HCT116 (cell line): ENCODE data around the gene PIK3R6. TPM values are rescaled to one million over a fixed set of nuclear protein-coding genes. Genes with fewer than 3 reads are reported as not detected.

ENCODE experiments used
- ATAC-seq: fragments of 200-7000 bp; cut with Tn5 transposase; 2 replicates; pipeline ENCODE4 v1.9.1; 2020; ENCODE audit warnings: mild to moderate bottlenecking, moderate library complexity
- BruUV-seq: library from RNA; stranded (reverse); fragments of 400-500 nt; replicated peaks from 2 replicates; lab custom pipeline; 2021; lab: Mats Ljungman, UMichigan
- CTCF ChIA-PET: fragments of 300-600 bp; sonication (Branson Sonifier 250); formaldehyde crosslinking; loops from one replicate; lab custom pipeline; 2021; ENCODE audit warnings: antibody characterized with exemption; lab: Charles Lee
- POLR2A ChIA-PET: fragments of 300-600, 350-600 bp; sonication (Branson Sonifier 250); formaldehyde crosslinking; loops from one replicate; lab custom pipeline; 2021; ENCODE audit warnings: antibody characterized with exemption; lab: Charles Lee
- RAD21 ChIA-PET, 2 experiments: fragments of 300-600 bp; sonication (Branson Sonifier 250); formaldehyde crosslinking; loops; one replicate each; lab custom pipeline; 2023; ENCODE audit warnings: low total read pairs in 2 of 2; ENCODE audit not compliant: uncharacterized antibody in 2 of 2, unreplicated experiment in 2 of 2, low non-redundant PET in 1 of 2; lab: Charles Lee
- DNase-seq: peaks from one replicate; pipeline ENCODE4 v3.0.0-alpha.2; 2010; ENCODE audit warnings: low read depth, low spot score
- H2AFZ ChIP-seq: fragments of 200-600 bp; shearing (Covaris generic), sonication (generic); 2 replicates; pipeline ENCODE4 v1.6.1; 2017; ENCODE audit warnings: low read depth, mixed run types, mixed read lengths, antibody characterized with exemption, low read length; ENCODE audit not compliant: poor library complexity, severe bottlenecking
- H3K27ac ChIP-seq: 2 replicates; pipeline ENCODE4 v1.5.1; 2012; ENCODE audit warnings: low read depth, low read length
- H3K27me3 ChIP-seq: fragments of 200-600 bp; sonication (generic); 2 replicates; pipeline ENCODE4 v1.6.1; 2016; ENCODE audit warnings: mixed run types, low read length, mixed read lengths; ENCODE audit not compliant: insufficient read depth
- H3K36me3 ChIP-seq, 2 experiments: fragments of 200-500 bp in 1 of 2; fragments of 200-600 bp in 1 of 2; sonication (Bioruptor generic) in 1 of 2; sonication (generic) in 1 of 2; 2 replicates each; pipeline versions ENCODE4 v1.5.1 to v1.6.1; 2014 to 2016; ENCODE audit warnings: low read length in 2 of 2, inconsistent platforms in 1 of 2, mixed read lengths in 1 of 2, mixed run types in 1 of 2; ENCODE audit not compliant: insufficient read depth in 2 of 2, control insufficient read depth in 1 of 2
- H3K4me1 ChIP-seq, 2 experiments: fragments of 200-600 bp in 1 of 2; sonication (generic) in 1 of 2; 2 replicates each; pipeline versions ENCODE4 v1.5.1 to v1.6.1; 2012 to 2017; ENCODE audit warnings: low read length in 2 of 2, inconsistent platforms in 1 of 2, mild to moderate bottlenecking in 1 of 2, mixed read lengths in 1 of 2, mixed run types in 1 of 2, moderate library complexity in 1 of 2; ENCODE audit not compliant: insufficient read depth in 2 of 2, control insufficient read depth in 1 of 2
- H3K4me2 ChIP-seq: fragments of 200-600 bp; sonication (generic); 2 replicates; pipeline ENCODE4 v1.6.1; 2017; ENCODE audit warnings: mixed run types, low read length, mixed read lengths
- H3K4me3 ChIP-seq, 2 experiments: fragments of 200-600 bp in 1 of 2; sonication (generic) in 1 of 2; replicated peaks in 1 of 2; 2 replicates each; pipeline ENCODE4 v1.5.1; 2011 to 2016; ENCODE audit warnings: low read length in 2 of 2, control low read depth in 1 of 2, low read depth in 1 of 2, mild to moderate bottlenecking in 1 of 2, mixed read lengths in 1 of 2, mixed run types in 1 of 2
- H3K79me2 ChIP-seq: fragments of 200-600 bp; sonication (generic); 2 replicates; pipeline ENCODE4 v1.6.1; 2017; ENCODE audit warnings: mild to moderate bottlenecking, mixed run types, low read length, moderate library complexity, mixed read lengths; ENCODE audit not compliant: insufficient read depth
- H3K9ac ChIP-seq: fragments of 200-600 bp; sonication (generic); 2 replicates; pipeline ENCODE4 v1.6.1; 2016; ENCODE audit warnings: low read length, mixed read lengths
- H3K9me2 ChIP-seq: fragments of 200-600 bp; sonication (generic), shearing (Covaris generic); 2 replicates; pipeline ENCODE4 v1.6.1; 2017; ENCODE audit warnings: mixed run types, mild to moderate bottlenecking, moderate library complexity; ENCODE audit not compliant: insufficient read depth
- H3K9me3 ChIP-seq, 2 experiments: fragments of 200-500 bp in 1 of 2; fragments of 200-600 bp in 1 of 2; sonication (Bioruptor generic) in 1 of 2; sonication (generic) in 1 of 2; 2 replicates each; pipeline ENCODE4 v1.6.1; 2014 to 2017; ENCODE audit warnings: low read length in 2 of 2, mixed read lengths in 2 of 2, inconsistent platforms in 1 of 2, low read depth in 1 of 2, mild to moderate bottlenecking in 1 of 2, mixed run types in 1 of 2, moderate library complexity in 1 of 2; ENCODE audit not compliant: control insufficient read depth in 1 of 2, insufficient read depth in 1 of 2
- H4K20me1 ChIP-seq: fragments of 200-600 bp; sonication (generic), shearing (Covaris generic); 2 replicates; pipeline ENCODE4 v1.6.1; 2017; ENCODE audit warnings: mixed run types, mild to moderate bottlenecking, moderate library complexity; ENCODE audit not compliant: insufficient read depth
- CBX3 ChIP-seq: IDR thresholded peaks from 2 replicates; pipeline ENCODE4 v1.6.1; 2012; ENCODE audit warnings: low read depth
- CTCF ChIP-seq, 3 experiments: fragments of 200-600 bp in 1 of 3; sonication (generic) in 1 of 3; IDR thresholded peaks in 2 of 3; conservative IDR thresholded peaks in 1 of 3; 2 replicates each; pipeline ENCODE4 v1.5.1; 2012 to 2017; ENCODE audit warnings: low read depth in 2 of 3, low read length in 2 of 3, antibody characterized with exemption in 1 of 3, borderline replicate concordance in 1 of 3, control low read depth in 1 of 3, mild to moderate bottlenecking in 1 of 3, mixed read lengths in 1 of 3, mixed run types in 1 of 3, moderate library complexity in 1 of 3; ENCODE audit not compliant: insufficient read depth in 1 of 3
- EGR1 ChIP-seq: IDR thresholded peaks from 2 replicates; pipeline ENCODE4 v1.6.1; 2012; ENCODE audit warnings: low read depth
- ELF1 ChIP-seq: IDR thresholded peaks from 2 replicates; pipeline ENCODE4 v1.6.1; 2012; ENCODE audit warnings: low read depth, borderline replicate concordance
- EZH2 ChIP-seq: fragments of 200-600 bp; sonication (generic); IDR thresholded peaks from 2 replicates; pipeline ENCODE4 v1.6.1; 2017; ENCODE audit warnings: antibody characterized with exemption, mixed run types
- EZH2phosphoT487 ChIP-seq: fragments of 200-600 bp; IDR thresholded peaks from 2 replicates; pipeline ENCODE4 v1.6.1; 2018; ENCODE audit warnings: antibody characterized with exemption, borderline replicate concordance
- FOSL1 ChIP-seq: IDR thresholded peaks from 2 replicates; pipeline ENCODE4 v1.6.1; 2012; ENCODE audit warnings: low read depth
- MAX ChIP-seq: IDR thresholded peaks from 2 replicates; pipeline ENCODE4 v1.6.1; 2012
- POLR2A ChIP-seq: IDR thresholded peaks from 2 replicates; pipeline ENCODE4 v1.7.0; 2011; ENCODE audit warnings: borderline replicate concordance; ENCODE audit not compliant: insufficient read depth, insufficient read length; ENCODE audit errors: extremely low read depth
- RAD21 ChIP-seq: IDR thresholded peaks from 2 replicates; pipeline ENCODE4 v1.6.1; 2012; ENCODE audit warnings: low read depth, mild to moderate bottlenecking
- REST ChIP-seq: IDR thresholded peaks from 2 replicates; pipeline ENCODE4 v1.6.1; 2012; ENCODE audit warnings: low read depth
- SIN3A ChIP-seq: IDR thresholded peaks from 2 replicates; pipeline ENCODE4 v1.6.1; 2012; ENCODE audit warnings: low read depth
- SP1 ChIP-seq: IDR thresholded peaks from 2 replicates; pipeline ENCODE4 v1.6.1; 2012; ENCODE audit warnings: low read depth
- SRF ChIP-seq: IDR thresholded peaks from 2 replicates; pipeline ENCODE4 v1.6.1; 2012; ENCODE audit warnings: low read depth
- TCF7L2 ChIP-seq: IDR thresholded peaks from 2 replicates; pipeline ENCODE4 v1.7.0; 2011; ENCODE audit warnings: borderline replicate concordance, inconsistent platforms; ENCODE audit not compliant: insufficient read depth, insufficient read length; ENCODE audit errors: extremely low read depth
- YY1 ChIP-seq: IDR thresholded peaks from 2 replicates; pipeline ENCODE4 v1.6.1; 2011; ENCODE audit warnings: low read length, low read depth, moderate library complexity, mild to moderate bottlenecking; ENCODE audit not compliant: insufficient replicate concordance; ENCODE audit errors: extremely low read depth
- ZBTB33 ChIP-seq: IDR thresholded peaks from 2 replicates; pipeline ENCODE4 v1.6.1; 2011; ENCODE audit warnings: mild to moderate bottlenecking, low read length, moderate library complexity; ENCODE audit not compliant: insufficient replicate concordance; ENCODE audit errors: extremely low read depth
- ZNF274 ChIP-seq: fragments of 200-500 bp; sonication (Bioruptor generic); IDR thresholded peaks from 2 replicates; pipeline ENCODE4 v1.6.1; 2014; ENCODE audit warnings: mild to moderate bottlenecking, low read depth, low read length, inconsistent platforms
- intact Hi-C: fragments of 100-400 bp; cut with micrococcal nuclease; formaldehyde crosslinking; loops from 2 replicates; pipeline ENCODE4 v1.10.0; 2022
- total RNA-seq: library from RNA; stranded (reverse); gene quantifications from one replicate; pipeline ENCODE4 v1.2.1, GENCODE V29; 2021; ENCODE audit not compliant: unreplicated experiment
- TF ChIP-seq, protein P1 (sequence below): IDR thresholded peaks from 2 replicates; pipeline ENCODE4 v1.6.1; 2012

PIK3R6 gene
- total RNA-seq, 1 experiment from 2014 or later, result 0.07 TPM

DNA sequence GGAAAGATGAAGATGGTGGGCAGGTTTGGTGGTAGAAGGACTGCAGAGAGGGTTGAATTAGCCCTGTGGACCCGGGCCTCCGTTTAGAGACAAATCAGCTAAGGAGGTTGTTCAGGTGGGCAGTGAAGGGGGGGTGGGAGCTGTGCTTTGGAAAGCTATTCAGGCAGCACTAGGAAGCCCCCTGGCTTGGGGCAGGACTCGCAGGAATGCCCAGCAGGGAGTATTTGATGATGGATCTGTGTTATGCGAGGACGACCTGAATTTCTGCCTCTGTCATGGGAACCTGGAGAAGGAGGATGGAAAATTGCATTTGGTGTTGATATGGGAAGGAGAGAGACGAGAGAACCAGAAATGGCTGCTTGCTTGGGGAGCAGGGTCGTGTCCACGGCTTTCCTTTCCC lies 112.6 kb downstream of the PIK3R6 start:
- Histone ChIP-seq H3K27ac (no peak overlapping the region), H3K79me2 (no peaks in the 10 kb centered on the region), H3K9me2 (no peaks in the 10 kb centered on the region)
- ATAC-seq, result no peak
- intact Hi-C loops, result loop anchor here (2.0 to 5.0 kb wide), 2 partner anchors 140 to 767 kb away; no protein-coding TSS in a partner anchor
- TF ChIP-seq TCF7L2 (no peak), YY1 (no peak), EZH2 (no peak), SRF (no peak), FOSL1 (no peak), ZNF274 (no peak), SP1 (no peak), POLR2A (no peak), SIN3A (no peak), CTCF (IDR thresholded peaks at IDR 0.05 in 2 of 3, conservative IDR thresholded peaks at IDR 0.05 in 1 of 3; ENCODE audit: borderline replicate concordance in 1 of 3, insufficient read depth in 1 of 3, low read depth in 2 of 3, low read length in 2 of 3) (no peak), REST (no peak), ZBTB33 (no peak), EZH2phosphoT487 (no peak), EGR1 (no peak), CBX3 (no peak), RAD21 (no peak), MAX (no peak), ELF1 (no peak)
- TF ChIP-seq, protein P1, sequence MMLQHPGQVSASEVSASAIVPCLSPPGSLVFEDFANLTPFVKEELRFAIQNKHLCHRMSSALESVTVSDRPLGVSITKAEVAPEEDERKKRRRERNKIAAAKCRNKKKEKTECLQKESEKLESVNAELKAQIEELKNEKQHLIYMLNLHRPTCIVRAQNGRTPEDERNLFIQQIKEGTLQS, result no peak
- TF ChIP-seq, all 23 proteins: peak for 0
- no peak overlapping the region for H3K9ac ChIP-seq
- H3K4me3 ChIP-seq, result no peak overlapping the region
- no TSS peak for BruUV-seq
- no peak for DNase-seq
- H4K20me1 ChIP-seq, result no peaks in the 10 kb centered on the region
- H3K36me3 ChIP-seq, result no peaks in the 10 kb centered on the region
- H3K4me1 ChIP-seq, result no peaks in the 10 kb centered on the region
- ChIA-PET CTCF (interaction anchor here (1.1 to 1.6 kb wide), 2 partner anchors 31 to 140 kb away, joined by 3 to 4 read pairs; no protein-coding TSS in a partner anchor), POLR2A (no interaction called here), RAD21 (no interaction called here)
- H2AFZ ChIP-seq, result no peak overlapping the region
- H3K27me3 ChIP-seq, result no peaks in the 10 kb centered on the region
- H3K9me3 ChIP-seq, result no peaks in the 10 kb centered on the region
- H3K4me2 ChIP-seq, result no peak overlapping the region
